Mesothelial cell of epicardium (in vitro differentiated cells): ENCODE results near the gene CMIP. TPM values are rescaled to one million over a fixed set of nuclear protein-coding genes. Genes with fewer than 3 reads are reported as not detected.

Experiments
- DNase-seq, 2 experiments: peaks; one replicate each; pipeline ENCODE4 v3.0.0; 2021; ENCODE audit warnings: low spot score in 2 of 2; ENCODE audit not compliant: unreplicated experiment in 2 of 2
- H3K27ac Mint-ChIP-seq: 2 replicates; pipeline ENCODE4 v1.8.0; 2021; ENCODE audit warnings: mixed read lengths
- H3K27me3 Mint-ChIP-seq: 2 replicates; pipeline ENCODE4 v1.8.0; 2021; ENCODE audit warnings: low read depth, mixed read lengths
- H3K36me3 Mint-ChIP-seq: 2 replicates; pipeline ENCODE4 v1.8.0; 2021; ENCODE audit warnings: mixed read lengths
- H3K4me1 Mint-ChIP-seq: 2 replicates; pipeline ENCODE4 v1.8.0; 2021; ENCODE audit warnings: mixed read lengths
- H3K4me3 Mint-ChIP-seq: 2 replicates; pipeline ENCODE4 v1.8.0; 2021; ENCODE audit warnings: mild to moderate bottlenecking, moderate library complexity, mixed read lengths
- H3K9me3 Mint-ChIP-seq: 2 replicates; pipeline ENCODE4 v1.8.0; 2021; ENCODE audit warnings: mixed read lengths
- total RNA-seq: library from RNA; stranded (reverse); gene quantifications from 3 replicates; pipeline ENCODE4 v1.2.1, GENCODE V29; 2021
- TF ChIP-seq, protein P1 (sequence below): fragments of 200-600 bp; sonication (generic); IDR thresholded peaks from one replicate; pipeline ENCODE4 v1.5.0; 2021; ENCODE audit warnings: antibody characterized with exemption; ENCODE audit not compliant: unreplicated experiment

The CMIP gene
- total RNA-seq, 1 donor from 2014 or later = 71.0 TPM

DNA sequence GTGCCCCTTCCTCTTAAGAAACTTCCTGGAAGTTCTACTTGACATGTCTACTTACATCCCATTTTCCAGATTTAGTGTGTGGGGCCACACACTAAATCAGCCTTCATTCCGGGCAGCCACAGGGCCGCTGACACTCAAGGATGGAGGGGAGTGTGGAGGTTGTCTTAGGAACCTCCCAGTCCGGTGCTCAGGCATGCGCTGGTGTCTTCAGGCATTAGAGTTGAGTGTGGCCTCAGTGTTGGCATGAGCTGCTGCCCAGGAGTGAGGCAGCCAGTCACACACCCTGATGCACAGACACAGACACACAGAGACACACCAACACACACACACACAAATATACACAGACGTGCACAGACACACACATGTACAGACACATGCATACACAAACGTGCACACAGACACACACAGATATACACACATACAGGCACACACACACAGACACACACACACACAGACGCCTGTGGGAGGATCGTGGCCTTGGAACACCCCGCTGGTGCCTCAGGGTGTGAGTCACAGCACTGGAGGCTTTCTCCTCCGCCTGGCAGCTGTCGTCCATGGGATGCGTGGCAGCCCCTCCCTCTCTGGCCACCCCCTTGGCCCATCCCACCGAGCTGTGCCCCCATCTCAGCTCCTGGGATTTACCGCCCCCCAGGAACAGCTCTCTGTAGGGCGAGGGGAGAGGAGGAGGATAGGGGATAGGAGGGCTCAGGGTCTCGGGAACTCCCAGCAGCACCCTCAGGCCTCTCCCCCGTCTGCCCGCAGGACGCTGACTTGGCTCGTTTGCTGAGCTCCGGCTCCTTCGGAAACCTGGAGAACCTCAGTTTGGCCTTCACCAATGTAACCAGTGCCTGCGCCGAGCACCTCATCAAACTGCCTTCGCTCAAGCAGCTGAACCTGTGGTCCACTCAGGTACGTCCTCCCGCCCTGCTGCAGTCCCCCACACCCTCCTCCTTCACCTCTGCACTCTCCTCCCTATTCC, 258.9 kb downstream of the CMIP start:
- no peak for DNase-seq
- H3K4me3 Mint-ChIP-seq = no peak overlapping the region

DNA sequence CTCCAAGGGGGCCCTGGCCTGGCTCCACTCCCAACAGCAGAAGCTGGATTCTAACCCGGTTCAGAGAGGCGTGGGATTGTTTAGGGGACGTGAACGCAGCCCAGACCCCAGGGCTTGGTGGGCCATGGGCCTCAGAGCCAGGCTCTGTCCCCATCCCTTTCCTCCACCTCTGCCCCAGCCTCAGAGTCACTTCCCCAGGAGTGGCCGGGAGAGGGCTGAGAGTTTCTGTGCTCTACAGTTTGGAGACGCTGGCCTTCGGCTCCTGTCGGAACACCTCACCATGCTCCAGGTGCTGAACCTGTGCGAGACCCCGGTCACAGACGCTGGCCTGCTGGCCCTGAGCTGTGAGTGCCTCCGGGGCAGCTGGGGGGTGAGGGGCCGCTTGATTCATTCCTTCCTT, 260.7 kb downstream of the CMIP start:
- Mint-ChIP-seq H3K9me3 (no peaks in the 10 kb centered on the region), H3K36me3 (peaks cover 41% of the 10 kb centered on the region), H3K4me3 (no peak overlapping the region), H3K27ac (peak overlapping the region; percentile 16), H3K27me3 (no peaks in the 10 kb centered on the region), H3K4me1 (no peaks in the 10 kb centered on the region)
- TF ChIP-seq, protein P1, sequence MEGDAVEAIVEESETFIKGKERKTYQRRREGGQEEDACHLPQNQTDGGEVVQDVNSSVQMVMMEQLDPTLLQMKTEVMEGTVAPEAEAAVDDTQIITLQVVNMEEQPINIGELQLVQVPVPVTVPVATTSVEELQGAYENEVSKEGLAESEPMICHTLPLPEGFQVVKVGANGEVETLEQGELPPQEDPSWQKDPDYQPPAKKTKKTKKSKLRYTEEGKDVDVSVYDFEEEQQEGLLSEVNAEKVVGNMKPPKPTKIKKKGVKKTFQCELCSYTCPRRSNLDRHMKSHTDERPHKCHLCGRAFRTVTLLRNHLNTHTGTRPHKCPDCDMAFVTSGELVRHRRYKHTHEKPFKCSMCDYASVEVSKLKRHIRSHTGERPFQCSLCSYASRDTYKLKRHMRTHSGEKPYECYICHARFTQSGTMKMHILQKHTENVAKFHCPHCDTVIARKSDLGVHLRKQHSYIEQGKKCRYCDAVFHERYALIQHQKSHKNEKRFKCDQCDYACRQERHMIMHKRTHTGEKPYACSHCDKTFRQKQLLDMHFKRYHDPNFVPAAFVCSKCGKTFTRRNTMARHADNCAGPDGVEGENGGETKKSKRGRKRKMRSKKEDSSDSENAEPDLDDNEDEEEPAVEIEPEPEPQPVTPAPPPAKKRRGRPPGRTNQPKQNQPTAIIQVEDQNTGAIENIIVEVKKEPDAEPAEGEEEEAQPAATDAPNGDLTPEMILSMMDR = no peak
- DNase-seq = no peak

More for the DNA sequence above, 258.9 kb downstream of the CMIP start:
- H3K36me3 Mint-ChIP-seq = peaks cover 48% of the 10 kb centered on the region
- TF ChIP-seq, protein P1 = no peak
- no peaks in the 10 kb centered on the region for H3K27me3 Mint-ChIP-seq
- H3K27ac Mint-ChIP-seq = no peak overlapping the region
- H3K4me1 Mint-ChIP-seq = no peaks in the 10 kb centered on the region
- no peaks in the 10 kb centered on the region for H3K9me3 Mint-ChIP-seq

DNA sequence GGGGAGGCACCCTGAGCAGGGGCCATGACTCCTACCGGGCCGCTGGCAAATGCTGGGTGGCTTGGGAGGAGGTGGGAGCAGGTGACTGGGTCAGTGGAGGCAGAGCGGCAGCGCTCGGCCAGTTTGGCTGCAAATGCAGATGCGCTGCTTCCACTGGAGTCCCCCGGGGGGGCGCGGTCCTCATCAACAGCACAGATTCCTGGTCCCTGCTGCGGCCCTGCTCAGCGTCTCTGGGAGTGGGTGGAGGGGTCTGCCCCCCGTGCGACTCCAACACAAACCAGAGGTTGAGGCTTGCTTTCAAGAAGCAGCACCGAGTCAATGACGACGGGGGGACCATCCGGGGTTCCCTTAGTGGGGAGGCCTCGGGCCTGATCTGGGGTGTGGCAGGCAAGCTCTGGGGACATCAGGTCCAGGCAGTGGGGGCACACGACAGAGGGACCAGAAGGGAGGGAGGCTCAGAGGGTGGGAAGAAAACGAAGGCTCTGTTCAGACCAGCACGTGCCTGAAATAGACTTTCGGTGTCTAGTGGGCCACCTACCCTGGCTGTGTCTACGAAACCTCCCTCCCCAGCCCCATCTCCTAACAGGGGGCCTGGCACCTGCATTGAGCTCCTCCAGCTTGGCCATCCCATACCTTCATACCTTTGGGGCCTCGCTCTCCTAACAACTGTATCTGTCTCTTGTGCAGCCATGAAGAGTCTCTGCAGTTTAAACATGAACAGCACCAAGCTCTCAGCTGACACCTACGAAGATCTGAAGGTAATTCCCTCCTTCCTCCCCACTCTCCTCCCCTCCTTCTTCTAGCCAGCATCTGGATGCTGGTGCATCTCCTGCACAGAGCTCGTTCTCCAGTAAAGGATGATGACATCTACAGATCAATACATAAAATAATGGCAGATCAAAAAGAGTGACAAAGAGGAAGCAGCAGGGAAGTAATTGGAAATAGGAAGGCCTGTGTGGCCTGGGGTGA, 262.0 kb downstream of the CMIP start:
- no peak overlapping the region for H3K27ac Mint-ChIP-seq
- H3K36me3 Mint-ChIP-seq = peaks cover 28% of the 10 kb centered on the region
- no peaks in the 10 kb centered on the region for H3K9me3 Mint-ChIP-seq
- no peak for DNase-seq
- no peak overlapping the region for H3K4me3 Mint-ChIP-seq
- peaks cover 6% of the 10 kb centered on the region for H3K4me1 Mint-ChIP-seq
- H3K27me3 Mint-ChIP-seq = no peaks in the 10 kb centered on the region
- TF ChIP-seq, protein P1 = no peak

DNA sequence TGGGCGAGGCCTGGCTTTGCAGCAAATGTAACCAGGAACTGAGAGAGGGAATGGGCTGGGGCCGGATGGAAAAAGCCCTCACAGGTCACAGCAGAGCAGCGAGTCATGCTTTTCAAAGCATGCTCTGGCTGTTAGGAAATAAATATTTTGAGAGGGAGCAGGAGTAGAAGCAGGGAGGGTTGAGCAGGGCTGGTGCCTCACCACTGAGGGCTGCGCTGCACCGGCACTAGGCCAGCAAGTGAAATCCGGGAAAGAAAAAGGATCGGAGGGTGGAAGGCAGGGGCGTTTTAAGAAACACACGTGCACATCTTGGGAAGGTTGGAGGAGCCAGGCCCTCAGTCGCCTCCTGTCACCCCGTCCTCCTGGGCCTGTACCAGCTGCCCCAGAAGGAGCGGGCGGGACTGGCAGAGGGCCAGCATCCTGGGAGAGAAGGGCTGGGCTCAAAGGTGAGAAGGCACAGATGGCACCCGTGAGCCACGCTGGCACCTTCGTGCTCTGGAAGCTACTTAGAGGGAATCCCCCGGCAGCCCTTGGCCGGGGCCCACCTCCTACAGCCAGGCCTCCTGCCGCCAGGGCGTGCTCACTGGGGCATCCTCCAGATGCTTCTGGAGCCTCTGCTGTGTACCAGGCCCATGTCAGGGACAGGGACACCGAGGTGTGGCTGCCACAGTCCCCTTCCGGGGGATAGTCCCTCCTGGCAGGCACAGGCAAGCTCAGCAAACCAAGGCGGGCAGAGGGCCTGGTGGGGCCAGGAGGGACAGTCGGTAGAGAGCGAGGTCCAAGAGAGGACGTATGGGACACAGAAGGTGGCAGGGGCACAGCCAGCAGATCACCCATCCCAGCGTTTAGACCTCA, 263.0 kb downstream of the CMIP start:
- no peak for DNase-seq
- no peaks in the 10 kb centered on the region for H3K27me3 Mint-ChIP-seq
- H3K36me3 Mint-ChIP-seq = peaks cover 22% of the 10 kb centered on the region
- H3K4me3 Mint-ChIP-seq = no peak overlapping the region
- H3K4me1 Mint-ChIP-seq = peaks cover 9% of the 10 kb centered on the region
- H3K9me3 Mint-ChIP-seq = no peaks in the 10 kb centered on the region
- TF ChIP-seq, protein P1 = no peak
- H3K27ac Mint-ChIP-seq = no peak overlapping the region
